CD4-positive, alpha-beta T cell treated with Interleukin-4 for 1 hour (primary cell): ENCODE results near the gene CCDC40.

Experiments
- DNase-seq, 2 donors: peaks; one replicate each; pipeline ENCODE4 v3.0.0-alpha.2; 2020 to 2022

The CCDC40 gene

GRCh38 chr17:80000981-80001775 is 35.3 kb upstream of the CCDC40 start:
- no peak for DNase-seq

GRCh38 chr17:80002070-80002641 is 34.3 kb upstream of the CCDC40 start:
- DNase-seq = no peak

- DNase-seq = no peak
These were observed 33.6 kb upstream of the CCDC40 start for GRCh38 chr17:80002690-80003490.

- no peak for DNase-seq
These were observed 32.5 kb upstream of the CCDC40 start for GRCh38 chr17:80003969-80004368.

GRCh38 chr17:80005360-80006338 is 30.8 kb upstream of the CCDC40 start:
- peak; percentile 63 to 71 for DNase-seq

- no peak for DNase-seq
These were observed 30.1 kb upstream of the CCDC40 start for GRCh38 chr17:80006339-80006720.

GRCh38 chr17:80006811-80007752 is 29.4 kb upstream of the CCDC40 start:
- DNase-seq = no peak

GRCh38 chr17:80007939-80008338 is 28.5 kb upstream of the CCDC40 start:
- DNase-seq = no peak

- DNase-seq = peak; percentile 71 to 75
These were observed 28.0 kb upstream of the CCDC40 start for GRCh38 chr17:80008383-80008840.

- no peak for DNase-seq
These were observed 27.6 kb upstream of the CCDC40 start for GRCh38 chr17:80008848-80009247.

- no peak for DNase-seq
These were observed 26.8 kb upstream of the CCDC40 start for GRCh38 chr17:80009391-80010282.

GRCh38 chr17:80010283-80010858 is 26.1 kb upstream of the CCDC40 start:
- DNase-seq = no peak

GRCh38 chr17:80011989-80012555 is 24.4 kb upstream of the CCDC40 start:
- DNase-seq = no peak

- DNase-seq = no peak
These were observed 23.4 kb upstream of the CCDC40 start for GRCh38 chr17:80012765-80013741.

GRCh38 chr17:80017226-80018010 is 19.0 kb upstream of the CCDC40 start:
- DNase-seq = no peak

- no peak for DNase-seq
These were observed 17.4 kb upstream of the CCDC40 start for GRCh38 chr17:80018917-80019651.

GRCh38 chr17:80021600-80021999 is 14.8 kb upstream of the CCDC40 start:
- no peak for DNase-seq
